CD4-positive, alpha-beta T cell (primary cell): Measurements from ENCODE around the gene RAB20. TPM values are rescaled to one million over a fixed set of nuclear protein-coding genes. Genes with fewer than 3 reads are reported as not detected.

Source experiments
- ATAC-seq: fragments of 200-7000 bp; cut with Tn5 transposase; one replicate; pipeline ENCODE4 v1.10.0; 2022; ENCODE audit warnings: mild to moderate bottlenecking; ENCODE audit not compliant: poor library complexity
- CTCF ChIA-PET: fragments of 350-600 bp; sonication (Branson Sonifier 250); formaldehyde crosslinking; loops from one replicate; lab custom pipeline; 2021; ENCODE audit warnings: antibody characterized with exemption, inconsistent platforms; lab: Charles Lee
- POLR2A ChIA-PET: fragments of 350-600 bp; sonication (Branson Sonifier 250); formaldehyde crosslinking; loops from one replicate; lab custom pipeline; 2021; ENCODE audit warnings: antibody characterized with exemption, inconsistent platforms; lab: Charles Lee
- DNase-seq, 14 experiments: peaks; one replicate each; pipeline ENCODE4 v3.0.0-alpha.2; 2013 to 2020; ENCODE audit warnings: mixed read lengths in 2 of 14
- H3K27ac ChIP-seq, 2 donors: one replicate each; pipeline versions ENCODE4 v1.5.1 to v1.7.0; 2013; ENCODE audit warnings: low read length in 2 of 2, low read depth in 1 of 2, mild to moderate bottlenecking in 1 of 2
- H3K27me3 ChIP-seq, 2 experiments: 1 replicate in 1 of 2; 2 replicates in 1 of 2; pipeline versions ENCODE4 v1.6.1 to v1.7.0; 2013; ENCODE audit warnings: low read length in 2 of 2, control low read depth in 1 of 2, mild to moderate bottlenecking in 1 of 2, moderate library complexity in 1 of 2; ENCODE audit not compliant: insufficient read depth in 2 of 2, control insufficient read depth in 1 of 2
- H3K36me3 ChIP-seq: one replicate; pipeline ENCODE4 v1.6.1; 2013; ENCODE audit warnings: low read length, control low read depth; ENCODE audit not compliant: insufficient read depth
- H3K4me1 ChIP-seq: one replicate; pipeline ENCODE4 v1.6.1; 2013; ENCODE audit warnings: low read length, control low read depth; ENCODE audit not compliant: insufficient read depth
- H3K4me3 ChIP-seq: one replicate; pipeline ENCODE4 v1.5.1; 2013; ENCODE audit warnings: mild to moderate bottlenecking, low read length, moderate library complexity
- H3K9me3 ChIP-seq, 2 experiments: 1 replicate in 1 of 2; 2 replicates in 1 of 2; pipeline versions ENCODE4 v1.6.1 to v1.7.0; 2013; ENCODE audit warnings: low read length in 2 of 2, mild to moderate bottlenecking in 2 of 2, control low read depth in 1 of 2, moderate library complexity in 1 of 2; ENCODE audit not compliant: control insufficient read depth in 1 of 2, insufficient read depth in 1 of 2
- H3K27ac Mint-ChIP-seq: one replicate; pipeline ENCODE4 v1.8.0; 2020; ENCODE audit warnings: mixed read lengths
- H3K27me3 Mint-ChIP-seq: one replicate; pipeline ENCODE4 v1.8.0; 2021; ENCODE audit warnings: mixed read lengths
- H3K36me3 Mint-ChIP-seq: one replicate; pipeline ENCODE4 v1.8.0; 2021; ENCODE audit warnings: low read depth, mixed read lengths
- H3K4me1 Mint-ChIP-seq: one replicate; pipeline ENCODE4 v1.8.0; 2021; ENCODE audit warnings: low read depth, mixed read lengths
- H3K4me3 Mint-ChIP-seq: one replicate; pipeline ENCODE4 v1.8.0; 2020; ENCODE audit warnings: mild to moderate bottlenecking, mixed read lengths
- H3K9me3 Mint-ChIP-seq: one replicate; pipeline ENCODE4 v1.8.0; 2020; ENCODE audit warnings: mixed read lengths
- CTCF ChIP-seq: fragments of 200-600 bp; IDR thresholded peaks from one replicate; pipeline ENCODE4 v1.8.0; 2022; ENCODE audit warnings: antibody characterized with exemption, mild to moderate bottlenecking
- intact Hi-C, 2 experiments: fragments of 100-400 bp; cut with DNase I in 1 of 2; cut with micrococcal nuclease in 1 of 2; formaldehyde crosslinking; loops; one replicate each; pipeline versions ENCODE4 v1.15.1 to v1.9.0; 2023 to 2025; cut with DNase I, micrococcal nuclease
- total RNA-seq, 174 experiments: library from RNA in 2 of 174; stranded (reverse) in 2 of 174; gene quantifications; one replicate each; pipeline ENCODE4 v1.2.3 and lab custom pipeline; 2021 to 2026

The RAB20 gene
- total RNA-seq, 2 experiments from 2014 or later: 0.89 to 1.4 TPM

DNA sequence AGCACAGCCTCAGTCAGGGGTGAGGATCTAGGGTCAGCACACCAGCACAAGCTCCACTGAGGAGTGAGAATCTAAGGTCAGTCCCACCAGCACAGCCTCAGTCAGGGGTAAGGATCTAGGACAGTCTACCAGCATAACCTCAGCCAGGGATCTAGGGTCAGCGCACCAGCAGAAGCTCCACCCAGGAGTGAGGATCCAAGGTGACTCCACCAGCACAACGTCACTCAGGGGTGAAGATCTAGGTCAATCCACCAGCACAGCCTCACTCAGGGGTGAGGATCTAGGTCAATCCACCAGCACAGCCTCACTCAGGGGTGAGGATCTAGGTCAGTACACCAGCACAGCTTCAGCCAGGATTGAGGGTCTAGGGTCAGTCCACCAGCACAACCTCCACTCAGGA lies 64.5 kb downstream of the RAB20 start:
- H3K27me3 Mint-ChIP-seq: peaks cover 6% of the 10 kb centered on the region
- H3K4me1 ChIP-seq: no peaks in the 10 kb centered on the region

GRCh38 chr13:110496281-110496680 lies 65.2 kb downstream of the RAB20 start:
- no peak for TF ChIP-seq CTCF
- peaks cover 6% of the 10 kb centered on the region for H3K27me3 Mint-ChIP-seq
- Histone ChIP-seq H3K36me3 (no peaks in the 10 kb centered on the region), H3K4me1 (no peaks in the 10 kb centered on the region), H3K9me3 (peaks cover 0 to 18% of the 10 kb centered on the region in 2 experiments), H3K4me3 (no peak overlapping the region), H3K27ac (no peak overlapping the region), H3K27me3 (no peaks in the 10 kb centered on the region)
- H3K27ac Mint-ChIP-seq: no peak overlapping the region
- H3K36me3 Mint-ChIP-seq: no peaks in the 10 kb centered on the region
- no peak for DNase-seq
- no peak for ATAC-seq
- POLR2A ChIA-PET: no interaction called here
- H3K4me3 Mint-ChIP-seq: no peak overlapping the region
- no peaks in the 10 kb centered on the region for H3K4me1 Mint-ChIP-seq
- CTCF ChIA-PET: no interaction called here
- H3K9me3 Mint-ChIP-seq: no peaks in the 10 kb centered on the region
- intact Hi-C loops: no loop called here

More for the DNA sequence above, 64.5 kb downstream of the RAB20 start:
- ATAC-seq: no peak
- Mint-ChIP-seq H3K4me3 (no peak overlapping the region), H3K27ac (no peak overlapping the region), H3K36me3 (no peaks in the 10 kb centered on the region), H3K9me3 (no peaks in the 10 kb centered on the region), H3K4me1 (no peaks in the 10 kb centered on the region)
- no peak for DNase-seq
- CTCF ChIA-PET: no interaction called here
- intact Hi-C loops: no loop called here
- Histone ChIP-seq H3K27ac (no peak overlapping the region), H3K9me3 (peaks cover 0 to 23% of the 10 kb centered on the region in 2 experiments), H3K27me3 (no peaks in the 10 kb centered on the region), H3K4me3 (no peak overlapping the region), H3K36me3 (no peaks in the 10 kb centered on the region)
- POLR2A ChIA-PET: no interaction called here
- TF ChIP-seq CTCF: no peak

GRCh38 chr13:110495881-110496280 lies 65.6 kb downstream of the RAB20 start:
- Histone ChIP-seq H3K4me1 (no peaks in the 10 kb centered on the region), H3K9me3 (peaks cover 0 to 14% of the 10 kb centered on the region in 2 experiments), H3K36me3 (no peaks in the 10 kb centered on the region), H3K27me3 (no peaks in the 10 kb centered on the region), H3K27ac (no peak overlapping the region), H3K4me3 (no peak overlapping the region)
- H3K27me3 Mint-ChIP-seq: peaks cover 4% of the 10 kb centered on the region
- ATAC-seq (no peak), DNase-seq (no peak)
- ChIA-PET POLR2A (no interaction called here), CTCF (no interaction called here)
- H3K27ac Mint-ChIP-seq: no peak overlapping the region
- intact Hi-C loops: no loop called here
- no peaks in the 10 kb centered on the region for H3K9me3 Mint-ChIP-seq
- no peaks in the 10 kb centered on the region for H3K36me3 Mint-ChIP-seq
- H3K4me1 Mint-ChIP-seq: no peaks in the 10 kb centered on the region
- TF ChIP-seq CTCF: no peak
- H3K4me3 Mint-ChIP-seq: no peak overlapping the region
